H1 (cell line): ENCODE results near the gene CTIF.

Experiments
- KDM4A ChIP-seq: IDR thresholded peaks from one replicate; pipeline ENCODE4 v1.7.1; 2012; ENCODE audit warnings: low read depth, mild to moderate bottlenecking, moderate library complexity, low read length, inconsistent platforms; ENCODE audit not compliant: severe bottlenecking
- PHF8 ChIP-seq: fragments of 200-600 bp; sonication (generic); conservative IDR thresholded peaks from 2 replicates; pipeline ENCODE4 v1.7.1; 2012; ENCODE audit warnings: low read depth, mild to moderate bottlenecking, inconsistent platforms, low read length, moderate library complexity
- RXRA ChIP-seq: IDR thresholded peaks from 2 replicates; pipeline ENCODE4 v1.6.1; 2011; ENCODE audit warnings: low read depth, mild to moderate bottlenecking, low read length, moderate library complexity; ENCODE audit not compliant: insufficient read depth
- TF ChIP-seq, protein P1 (sequence below), 3 experiments: IDR thresholded peaks; 1 replicate in 2 of 3; 2 replicates in 1 of 3; pipeline versions ENCODE4 v1.5.1 to v1.6.1; 2011; ENCODE audit warnings: low read length in 3 of 3, mild to moderate bottlenecking in 3 of 3, inconsistent platforms in 2 of 3, low read depth in 1 of 3, moderate library complexity in 1 of 3; ENCODE audit not compliant: insufficient read depth in 1 of 3; ENCODE audit errors: control extremely low read depth in 1 of 3

DNA sequence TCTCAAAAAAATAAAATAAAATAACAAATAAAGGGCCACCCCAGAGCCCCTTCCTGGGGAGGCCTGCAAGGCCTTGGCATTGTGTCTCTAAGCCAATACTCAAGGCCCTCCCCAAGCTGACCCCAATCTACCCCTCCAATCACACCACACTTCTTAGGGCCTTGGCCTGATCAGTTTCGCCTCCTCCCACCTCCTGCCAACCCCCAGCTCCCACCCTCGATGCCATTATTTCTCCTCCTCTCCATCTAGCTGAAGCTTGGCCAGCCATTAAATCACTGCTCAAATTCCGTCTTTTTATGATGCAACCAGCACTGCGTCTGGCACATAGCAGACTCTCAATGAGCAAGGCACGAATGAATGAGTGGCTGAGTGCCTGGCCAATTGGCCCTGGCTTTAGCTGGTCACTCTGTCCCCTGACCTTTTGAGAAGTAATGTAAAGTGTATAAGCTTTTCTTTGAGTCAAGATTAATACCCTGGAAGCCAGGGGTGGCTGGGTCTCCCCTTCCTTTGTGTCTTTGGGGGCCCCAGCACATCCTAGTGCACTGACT is 356.0 kb downstream of the CTIF start:
- TF ChIP-seq, protein P1, sequence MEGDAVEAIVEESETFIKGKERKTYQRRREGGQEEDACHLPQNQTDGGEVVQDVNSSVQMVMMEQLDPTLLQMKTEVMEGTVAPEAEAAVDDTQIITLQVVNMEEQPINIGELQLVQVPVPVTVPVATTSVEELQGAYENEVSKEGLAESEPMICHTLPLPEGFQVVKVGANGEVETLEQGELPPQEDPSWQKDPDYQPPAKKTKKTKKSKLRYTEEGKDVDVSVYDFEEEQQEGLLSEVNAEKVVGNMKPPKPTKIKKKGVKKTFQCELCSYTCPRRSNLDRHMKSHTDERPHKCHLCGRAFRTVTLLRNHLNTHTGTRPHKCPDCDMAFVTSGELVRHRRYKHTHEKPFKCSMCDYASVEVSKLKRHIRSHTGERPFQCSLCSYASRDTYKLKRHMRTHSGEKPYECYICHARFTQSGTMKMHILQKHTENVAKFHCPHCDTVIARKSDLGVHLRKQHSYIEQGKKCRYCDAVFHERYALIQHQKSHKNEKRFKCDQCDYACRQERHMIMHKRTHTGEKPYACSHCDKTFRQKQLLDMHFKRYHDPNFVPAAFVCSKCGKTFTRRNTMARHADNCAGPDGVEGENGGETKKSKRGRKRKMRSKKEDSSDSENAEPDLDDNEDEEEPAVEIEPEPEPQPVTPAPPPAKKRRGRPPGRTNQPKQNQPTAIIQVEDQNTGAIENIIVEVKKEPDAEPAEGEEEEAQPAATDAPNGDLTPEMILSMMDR (IDR thresholded peaks at IDR 0.05; ENCODE audit: control extremely low read depth in 1 of 3, insufficient read depth in 1 of 3, low read depth in 1 of 3, low read length in 3 of 3), result no peak
- TF ChIP-seq KDM4A (no peak), RXRA (no peak), PHF8 (no peak)
